Transverse colon (tissue), 4 donors: ENCODE measurements around the gene RBM4B. TPM values are rescaled to one million over a fixed set of nuclear protein-coding genes. Genes with fewer than 3 reads are reported as not detected.

Experiments used
- DNase-seq: peaks from one replicate; pipeline ENCODE4 v3.0.0-alpha.2; 2019
- H3K27ac ChIP-seq, 4 donors: fragments of 200-600 bp; sonication (generic); 2 replicates each; pipeline ENCODE4 v1.5.1; 2016 to 2018; ENCODE audit warnings: inconsistent platforms in 4 of 4
- H3K27me3 ChIP-seq: fragments of 200-600 bp; sonication (generic); 2 replicates; pipeline ENCODE4 v1.5.1; 2017; ENCODE audit warnings: inconsistent platforms
- H3K36me3 ChIP-seq, 4 donors: fragments of 200-600 bp; sonication (generic); 2 replicates each; pipeline ENCODE4 v1.5.1; 2017 to 2019; ENCODE audit warnings: inconsistent platforms in 4 of 4
- H3K4me1 ChIP-seq, 4 donors: fragments of 200-600 bp; sonication (generic); 2 replicates each; pipeline ENCODE4 v1.5.1; 2017 to 2020; ENCODE audit warnings: inconsistent platforms in 4 of 4
- H3K4me3 ChIP-seq, 4 donors: fragments of 200-600 bp; sonication (generic); 1 replicate in 1 of 4; 2 replicates in 3 of 4; pipeline versions ENCODE4 v1.5.1 to v1.6.1; 2017 to 2019; ENCODE audit warnings: inconsistent platforms in 4 of 4
- H3K9me3 ChIP-seq, 2 donors: fragments of 200-600 bp; sonication (generic); 2 replicates each; pipeline ENCODE4 v1.5.1; 2017 to 2019; ENCODE audit warnings: inconsistent platforms in 2 of 2
- CTCF ChIP-seq, 5 experiments: fragments of 200-600 bp in 3 of 5; fragments of 450-650 bp in 2 of 5; sonication (generic) in 3 of 5; IDR thresholded peaks; 1 replicate in 2 of 5; 2 replicates in 3 of 5; pipeline ENCODE4 v1.5.1; 2016 to 2017; ENCODE audit warnings: antibody characterized with exemption in 5 of 5, inconsistent platforms in 3 of 5, mild to moderate bottlenecking in 2 of 5, moderate library complexity in 1 of 5
- EP300 ChIP-seq: sonication (generic); formaldehyde crosslinking; IDR thresholded peaks from one replicate; pipeline ENCODE4 v1.6.1; 2017; ENCODE audit warnings: antibody characterized with exemption, low read depth
- POLR2A ChIP-seq: fragments of 450-650 bp; IDR thresholded peaks from one replicate; pipeline ENCODE4 v1.6.1; 2016; ENCODE audit warnings: antibody characterized with exemption, mild to moderate bottlenecking, moderate library complexity
- POLR2AphosphoS5 ChIP-seq, 3 donors: sonication (generic); formaldehyde crosslinking; IDR thresholded peaks; one replicate each; pipeline ENCODE4 v1.6.1; 2016; ENCODE audit warnings: antibody characterized with exemption in 3 of 3
- WGBS, 2 donors: methylation state at CpG; one replicate each; pipeline ENCODE4 v1.1.5; 2018; ENCODE audit warnings: low coverage in 1 of 2; 5-methylcytosine and 5-hydroxymethylcytosine counted together
- in situ Hi-C, 4 donors: fragments of 200-750 bp; cut with MboI; loops; one replicate each; pipeline versions ENCODE4 v1.15.0 to v1.15.1; 2017; ENCODE audit warnings: low sequenced_read_pairs in 3 of 4, low pct_ligation_motif_present in 1 of 4, low pct_unique_long_range_greater_than_20kb in 1 of 4
- intact Hi-C: fragments of 100-400 bp; cut with DNase I; formaldehyde crosslinking; loops from one replicate; pipeline ENCODE4 v1.15.1; 2023; ENCODE audit warnings: low total_unique reads
- total RNA-seq, 4 donors: library from RNA; depleted of rRNA; stranded (reverse); fragments of >200 nt; gene quantifications; one replicate each; pipeline ENCODE4 v1.1.0, GENCODE V29; 2016

The RBM4B gene
- total RNA-seq, 4 donors from 2014 or later, result 14.2 to 22.1 (median 15.5) TPM

- in situ Hi-C loops, result loop anchor here in 1 of 4 donors (25.0 kb wide), 1 partner anchor 295 kb away; the partner anchor contains the start of gene SYT12
Observed at GRCh38 chr11:66716996-66717395, 39.3 kb upstream of the RBM4B start.

GRCh38 chr11:66715346-66716085 is 37.8 kb upstream of the RBM4B start:
- TF ChIP-seq POLR2AphosphoS5 (IDR thresholded peaks at IDR 0.05) (no peak), POLR2A (no peak), CTCF (IDR thresholded peaks at IDR 0.05) (no peak), EP300 (no peak)
- Histone ChIP-seq H3K4me1 (peaks cover 0 to 17% (median 8%) of the 10 kb centered on the region in 4 donors), H3K27ac (no peak overlapping the region), H3K4me3 (no peak overlapping the region), H3K9me3 (no peaks in the 10 kb centered on the region), H3K36me3 (no peaks in the 10 kb centered on the region), H3K27me3 (no peaks in the 10 kb centered on the region)
- 84 to 89% methylated on average over 5 to 19 of the region's 19 CpGs for WGBS, 2 donors
- DNase-seq, result no peak
- intact Hi-C loops, result no loop called here
- in situ Hi-C loops, result loop anchor here in 1 of 4 donors (25.0 kb wide), 1 partner anchor 297 kb away; the partner anchor contains the start of gene SYT12

More at GRCh38 chr11:66716996-66717395, 39.3 kb upstream of the RBM4B start:
- H3K4me1 ChIP-seq, result peaks cover 0 to 21% (median 10%) of the 10 kb centered on the region in 4 donors
- intact Hi-C loops, result no loop called here
- DNase-seq, result no peak
- no peak overlapping the region for H3K4me3 ChIP-seq
- 74 to 90% methylated on average over 2 to 3 of the region's 3 CpGs for WGBS, 2 donors
- H3K36me3 ChIP-seq, result no peaks in the 10 kb centered on the region
- no peak overlapping the region for H3K27ac ChIP-seq
- H3K9me3 ChIP-seq, result no peaks in the 10 kb centered on the region
- TF ChIP-seq POLR2AphosphoS5 (IDR thresholded peaks at IDR 0.05), result no peak
- no peak for TF ChIP-seq POLR2A
- TF ChIP-seq CTCF (IDR thresholded peaks at IDR 0.05), result no peak
- TF ChIP-seq EP300, result no peak
- H3K27me3 ChIP-seq, result no peaks in the 10 kb centered on the region

GRCh38 chr11:66713746-66714480 is 36.2 kb upstream of the RBM4B start:
- Histone ChIP-seq H3K4me1 (peaks cover 0 to 9% (median 2%) of the 10 kb centered on the region in 4 donors), H3K36me3 (no peaks in the 10 kb centered on the region), H3K27ac (no peak overlapping the region), H3K27me3 (no peaks in the 10 kb centered on the region), H3K4me3 (no peak overlapping the region), H3K9me3 (no peaks in the 10 kb centered on the region)
- intact Hi-C loops, result no loop called here
- DNase-seq, result no peak
- in situ Hi-C loops, result loop anchor here in 1 of 4 donors (25.0 kb wide), 1 partner anchor 298 kb away; the partner anchor contains the start of gene SYT12
- TF ChIP-seq POLR2A (no peak), POLR2AphosphoS5 (IDR thresholded peaks at IDR 0.05) (no peak), EP300 (no peak), CTCF (IDR thresholded peaks at IDR 0.05) (no peak)
- 75% methylated on average over 12 of the region's 12 CpGs; no CpG with 5 or more reads in 1 of the 2 donors for WGBS, 2 donors

- no peaks in the 10 kb centered on the region for H3K36me3 ChIP-seq
- no peaks in the 10 kb centered on the region for H3K4me1 ChIP-seq
- no peak for TF ChIP-seq POLR2AphosphoS5 (IDR thresholded peaks at IDR 0.05)
- no peak for TF ChIP-seq CTCF (IDR thresholded peaks at IDR 0.05)
- intact Hi-C loops (no loop called here), in situ Hi-C loops (loop anchor here in 1 of 4 donors (25.0 kb wide), 1 partner anchor 302 kb away; the partner anchor contains the start of gene SYT12)
- no peak for DNase-seq
- 88 to 100% methylated on average over 1 to 15 of the region's 15 CpGs for WGBS, 2 donors
- H3K9me3 ChIP-seq, result no peaks in the 10 kb centered on the region
- H3K27ac ChIP-seq, result no peak overlapping the region
- no peak overlapping the region for H3K4me3 ChIP-seq
- H3K27me3 ChIP-seq, result no peaks in the 10 kb centered on the region
Observed at GRCh38 chr11:66710384-66710930, 32.8 kb upstream of the RBM4B start.
